WTC11 (cell line): Measurements from ENCODE around the gene CCDC185.

Experiments used
- ESRRA ChIP-seq: sonication (generic); formaldehyde crosslinking; IDR thresholded peaks from 2 replicates; pipeline ENCODE4 v1.8.1; 2022; ENCODE audit warnings: mild to moderate bottlenecking, missing genetic modification reagents, borderline replicate concordance
- USF2 ChIP-seq: sonication (generic); formaldehyde crosslinking; IDR thresholded peaks from 2 replicates; pipeline ENCODE4 v1.8.1; 2023; ENCODE audit warnings: mild to moderate bottlenecking, missing genetic modification reagents, moderate library complexity
- TF ChIP-seq, protein P1 (sequence below): sonication (generic); formaldehyde crosslinking; IDR thresholded peaks from 2 replicates; pipeline ENCODE4 v1.8.0; 2022; ENCODE audit warnings: mild to moderate bottlenecking, missing genetic modification reagents
- TF ChIP-seq, protein P2 (sequence below): fragments of 250-450 bp; sonication (Bioruptor Pico); IDR thresholded peaks from 2 replicates; pipeline ENCODE4 v1.9.0; 2021; ENCODE audit warnings: mild to moderate bottlenecking

GRCh38 chr1:223352944-223353343 lies 40.3 kb upstream of the CCDC185 start:
- TF ChIP-seq USF2 (CRISPR knock-in tag) (no peak), ESRRA (CRISPR knock-in tag) (no peak)
- TF ChIP-seq, protein P1, sequence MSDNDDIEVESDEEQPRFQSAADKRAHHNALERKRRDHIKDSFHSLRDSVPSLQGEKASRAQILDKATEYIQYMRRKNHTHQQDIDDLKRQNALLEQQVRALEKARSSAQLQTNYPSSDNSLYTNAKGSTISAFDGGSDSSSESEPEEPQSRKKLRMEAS: no peak
- TF ChIP-seq, protein P2, sequence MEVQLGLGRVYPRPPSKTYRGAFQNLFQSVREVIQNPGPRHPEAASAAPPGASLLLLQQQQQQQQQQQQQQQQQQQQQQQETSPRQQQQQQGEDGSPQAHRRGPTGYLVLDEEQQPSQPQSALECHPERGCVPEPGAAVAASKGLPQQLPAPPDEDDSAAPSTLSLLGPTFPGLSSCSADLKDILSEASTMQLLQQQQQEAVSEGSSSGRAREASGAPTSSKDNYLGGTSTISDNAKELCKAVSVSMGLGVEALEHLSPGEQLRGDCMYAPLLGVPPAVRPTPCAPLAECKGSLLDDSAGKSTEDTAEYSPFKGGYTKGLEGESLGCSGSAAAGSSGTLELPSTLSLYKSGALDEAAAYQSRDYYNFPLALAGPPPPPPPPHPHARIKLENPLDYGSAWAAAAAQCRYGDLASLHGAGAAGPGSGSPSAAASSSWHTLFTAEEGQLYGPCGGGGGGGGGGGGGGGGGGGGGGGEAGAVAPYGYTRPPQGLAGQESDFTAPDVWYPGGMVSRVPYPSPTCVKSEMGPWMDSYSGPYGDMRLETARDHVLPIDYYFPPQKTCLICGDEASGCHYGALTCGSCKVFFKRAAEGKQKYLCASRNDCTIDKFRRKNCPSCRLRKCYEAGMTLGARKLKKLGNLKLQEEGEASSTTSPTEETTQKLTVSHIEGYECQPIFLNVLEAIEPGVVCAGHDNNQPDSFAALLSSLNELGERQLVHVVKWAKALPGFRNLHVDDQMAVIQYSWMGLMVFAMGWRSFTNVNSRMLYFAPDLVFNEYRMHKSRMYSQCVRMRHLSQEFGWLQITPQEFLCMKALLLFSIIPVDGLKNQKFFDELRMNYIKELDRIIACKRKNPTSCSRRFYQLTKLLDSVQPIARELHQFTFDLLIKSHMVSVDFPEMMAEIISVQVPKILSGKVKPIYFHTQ (CRISPR knock-in tag): no peak
